Measurements from ENCODE around the gene SLC9A7.

Gene SLC9A7

DNA sequence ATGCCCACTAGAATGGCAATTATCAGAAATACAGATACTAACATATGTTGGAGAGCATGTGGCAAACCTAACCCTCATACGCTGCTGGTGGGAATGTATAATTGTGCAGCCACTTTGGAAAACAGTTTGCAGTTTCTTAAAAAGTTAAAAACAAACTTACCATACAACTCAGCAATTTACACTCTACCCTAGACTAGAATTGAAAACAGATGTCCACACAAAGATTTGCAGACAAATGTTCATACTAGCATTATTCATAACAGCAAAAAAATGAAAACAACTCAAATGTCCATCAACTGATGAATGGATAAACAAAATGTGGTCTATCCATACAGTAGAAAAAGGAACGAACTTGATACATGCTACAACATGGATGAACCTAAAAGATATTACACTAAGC, 64.4 kb downstream of the SLC9A7 start:
- TF ChIP-seq, protein P1, sequence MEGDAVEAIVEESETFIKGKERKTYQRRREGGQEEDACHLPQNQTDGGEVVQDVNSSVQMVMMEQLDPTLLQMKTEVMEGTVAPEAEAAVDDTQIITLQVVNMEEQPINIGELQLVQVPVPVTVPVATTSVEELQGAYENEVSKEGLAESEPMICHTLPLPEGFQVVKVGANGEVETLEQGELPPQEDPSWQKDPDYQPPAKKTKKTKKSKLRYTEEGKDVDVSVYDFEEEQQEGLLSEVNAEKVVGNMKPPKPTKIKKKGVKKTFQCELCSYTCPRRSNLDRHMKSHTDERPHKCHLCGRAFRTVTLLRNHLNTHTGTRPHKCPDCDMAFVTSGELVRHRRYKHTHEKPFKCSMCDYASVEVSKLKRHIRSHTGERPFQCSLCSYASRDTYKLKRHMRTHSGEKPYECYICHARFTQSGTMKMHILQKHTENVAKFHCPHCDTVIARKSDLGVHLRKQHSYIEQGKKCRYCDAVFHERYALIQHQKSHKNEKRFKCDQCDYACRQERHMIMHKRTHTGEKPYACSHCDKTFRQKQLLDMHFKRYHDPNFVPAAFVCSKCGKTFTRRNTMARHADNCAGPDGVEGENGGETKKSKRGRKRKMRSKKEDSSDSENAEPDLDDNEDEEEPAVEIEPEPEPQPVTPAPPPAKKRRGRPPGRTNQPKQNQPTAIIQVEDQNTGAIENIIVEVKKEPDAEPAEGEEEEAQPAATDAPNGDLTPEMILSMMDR (IDR thresholded peaks at IDR 0.05), result no peak

DNA sequence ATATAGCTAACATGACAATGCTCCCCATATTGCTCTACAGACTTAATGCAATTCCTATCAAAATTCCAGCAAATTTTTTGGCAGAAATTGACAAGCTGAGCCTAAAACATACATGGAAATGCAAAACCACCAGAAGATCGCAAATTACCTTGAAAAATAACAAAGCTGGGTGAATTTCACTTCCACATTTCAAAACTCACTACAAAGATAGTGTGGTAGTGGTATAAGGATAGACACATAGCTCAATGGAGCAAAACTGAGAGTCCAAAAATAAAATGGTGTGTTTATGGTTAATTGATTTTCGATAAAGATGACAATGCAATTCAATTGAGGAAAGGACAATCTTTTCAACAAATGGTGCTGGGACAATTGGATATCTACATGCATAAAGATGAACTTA, 65.8 kb downstream of the SLC9A7 start:
- TF ChIP-seq, protein P1 (IDR thresholded peaks at IDR 0.05), result no peak

DNA sequence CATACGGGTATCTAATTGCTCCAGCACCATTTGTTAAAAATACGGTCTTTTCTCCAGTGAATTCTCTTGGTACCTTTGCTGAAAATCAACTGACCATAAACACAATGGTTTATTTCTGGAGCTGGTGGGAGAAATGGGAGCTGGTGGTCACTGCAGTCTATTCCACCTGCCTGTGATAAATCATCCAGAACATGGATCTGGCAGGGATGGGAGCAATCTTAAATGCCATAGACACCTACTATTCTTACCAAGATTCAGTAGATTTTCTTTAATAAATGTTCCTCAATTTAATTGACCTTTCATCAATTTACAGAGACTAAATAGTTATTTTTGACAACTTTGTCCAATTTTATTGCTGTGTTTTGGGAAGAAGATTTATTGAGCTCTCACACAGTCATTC, 68.1 kb downstream of the SLC9A7 start:
- TF ChIP-seq, protein P1 (IDR thresholded peaks at IDR 0.05), result no peak

DNA sequence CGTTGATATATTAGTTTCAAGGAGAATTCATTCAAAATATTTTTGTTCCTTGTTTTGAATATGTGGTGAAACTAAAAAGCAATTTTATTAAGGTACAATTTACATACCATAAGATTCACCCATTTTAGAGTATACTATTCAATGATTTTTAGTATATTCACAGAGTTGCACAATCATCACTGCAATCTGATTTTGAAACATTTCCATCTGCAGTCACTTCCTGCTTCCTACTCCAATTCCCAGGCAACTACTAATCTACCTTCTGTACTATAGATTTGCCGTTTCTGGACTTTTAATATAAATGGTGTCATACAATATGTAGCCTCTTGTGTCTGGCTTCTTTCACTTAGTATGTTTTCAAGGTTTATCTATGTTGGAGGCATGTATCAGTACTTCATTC, 71.3 kb downstream of the SLC9A7 start:
- TF ChIP-seq, protein P1 (IDR thresholded peaks at IDR 0.05), result no peak

DNA sequence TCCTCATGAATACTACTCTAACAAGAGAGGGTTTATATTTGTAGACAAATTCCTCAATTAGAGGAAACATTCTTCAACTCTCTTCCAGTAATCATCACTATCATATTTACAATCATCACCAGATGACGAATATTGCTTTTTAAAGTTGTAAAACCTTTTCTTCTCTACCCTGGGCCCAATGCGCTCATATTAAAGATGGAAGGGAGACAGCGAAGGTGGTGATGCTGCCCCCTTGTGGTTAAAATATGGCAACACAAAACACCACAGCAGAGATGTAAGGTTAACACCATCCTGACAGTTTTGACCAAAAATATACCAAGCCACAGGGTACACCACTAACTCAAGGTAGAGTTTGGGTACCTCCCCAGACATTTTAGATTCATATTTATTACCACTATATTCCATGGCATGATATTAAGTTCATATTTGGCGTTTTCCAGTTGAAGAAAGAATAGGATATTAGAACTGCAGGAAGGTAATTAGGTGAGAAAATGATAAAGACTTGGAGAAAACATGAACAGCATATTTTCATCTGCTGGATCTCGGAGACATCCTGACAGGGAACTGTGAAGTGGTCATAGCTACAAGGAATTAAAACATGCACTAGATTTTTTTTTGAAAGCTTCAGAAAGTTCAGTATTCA, 72.8 kb downstream of the SLC9A7 start:
- TF ChIP-seq, protein P1 (IDR thresholded peaks at IDR 0.05), result peak; percentile 62

DNA sequence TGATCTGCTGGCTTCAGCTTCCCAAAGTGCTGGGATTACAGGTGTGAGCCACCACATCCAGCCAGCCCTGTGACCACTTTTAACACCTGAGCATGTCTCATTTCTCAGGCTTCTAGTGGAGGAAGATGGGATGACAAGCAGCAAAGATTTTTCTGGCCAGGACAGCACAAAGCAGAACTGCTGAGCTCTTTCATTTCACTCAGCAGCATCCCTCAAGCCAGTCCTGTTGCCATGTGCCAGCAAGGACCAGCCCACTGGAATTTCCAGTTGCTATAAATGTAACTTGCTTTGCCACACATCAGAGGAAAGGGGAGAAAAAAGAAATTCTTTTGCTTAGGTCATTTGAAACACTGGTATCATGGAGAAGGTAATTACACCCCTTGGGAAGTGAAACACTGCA, 75.9 kb downstream of the SLC9A7 start:
- TF ChIP-seq, protein P1 (IDR thresholded peaks at IDR 0.05), result no peak

DNA sequence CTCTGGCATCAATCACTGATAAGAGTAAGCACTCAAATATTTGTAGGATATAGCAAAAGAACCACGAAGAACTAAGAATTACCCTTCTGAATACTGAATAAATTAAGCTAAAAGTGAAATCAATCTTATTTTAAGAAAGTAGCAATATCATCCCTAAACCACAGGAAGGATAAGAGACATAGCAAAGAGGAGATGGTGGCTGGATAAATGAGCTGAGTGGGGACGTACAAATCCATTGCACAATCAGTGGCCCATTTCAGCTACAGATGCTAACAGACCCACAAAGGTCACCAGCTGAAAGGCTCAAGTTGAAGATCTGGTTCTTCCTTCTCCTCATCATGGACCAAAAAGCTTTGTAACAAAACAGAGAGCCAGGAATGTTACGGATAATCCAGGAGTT, 77.1 kb downstream of the SLC9A7 start:
- TF ChIP-seq, protein P1 (IDR thresholded peaks at IDR 0.05), result no peak

DNA sequence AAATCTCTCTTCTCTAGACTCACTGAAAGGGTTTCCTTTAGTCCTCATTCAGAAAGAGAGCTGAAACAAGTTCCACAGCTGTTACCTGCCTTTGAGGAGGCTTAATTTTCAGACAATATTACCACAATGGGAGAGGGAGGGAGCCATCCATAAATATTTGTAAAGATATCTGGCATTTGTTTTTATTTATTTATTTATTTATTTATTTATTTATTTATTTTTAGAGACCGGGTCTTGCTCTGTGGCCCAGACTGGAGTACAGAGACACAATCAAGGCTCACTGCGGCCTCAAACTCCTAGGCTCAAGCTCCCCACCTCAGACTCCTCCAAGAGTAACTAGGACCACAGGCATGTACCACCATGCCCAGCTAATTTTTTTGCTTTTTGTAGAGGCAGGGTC, 80.7 kb downstream of the SLC9A7 start:
- TF ChIP-seq, protein P1 (IDR thresholded peaks at IDR 0.05), result no peak

All from LNCAP (cell line).